Measurements from ENCODE around the gene TMEM80.

The TMEM80 gene

DNA sequence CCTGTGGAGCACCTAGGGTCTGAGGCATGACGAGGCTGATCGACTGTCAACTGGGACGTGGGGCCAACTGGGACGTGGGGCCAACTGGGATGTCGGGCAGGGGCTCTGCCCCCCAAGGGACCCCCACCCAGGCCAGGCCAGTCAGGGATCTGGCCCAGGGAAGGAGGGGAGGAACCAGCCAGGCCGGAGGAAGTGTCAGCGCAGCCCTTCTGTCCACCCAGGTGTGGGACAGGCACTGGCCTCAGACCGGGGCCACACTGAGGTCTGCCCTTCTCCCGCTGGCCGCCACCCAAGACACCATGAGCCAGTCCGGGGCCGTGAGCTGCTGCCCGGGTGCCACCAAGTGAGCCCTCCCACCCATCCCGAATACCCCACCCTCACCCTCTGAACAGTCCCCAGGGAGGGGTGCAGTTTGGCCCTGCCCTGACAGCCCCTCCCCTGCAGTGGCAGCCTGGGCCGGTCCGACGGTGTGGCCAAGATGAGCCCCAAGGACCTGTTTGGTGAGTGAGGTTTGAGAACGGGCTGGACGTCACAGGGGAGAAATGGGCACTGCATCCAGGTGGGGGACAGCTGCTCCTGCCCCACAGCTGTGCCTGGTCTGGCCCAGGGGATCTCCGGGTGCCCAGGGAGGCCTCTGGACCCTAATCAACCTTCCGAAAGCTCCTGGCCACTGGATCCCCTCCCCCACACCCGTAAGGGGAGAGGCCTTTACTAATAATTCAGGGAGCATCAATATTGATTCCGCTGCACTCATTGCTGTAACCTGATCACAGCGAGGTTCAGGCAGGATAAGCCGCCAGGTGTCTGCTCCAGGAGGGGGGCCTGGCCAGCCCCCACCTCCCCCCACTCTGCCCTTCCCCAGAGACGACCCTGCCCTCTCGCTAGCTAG lies 13.7 kb downstream of the TMEM80 start:
- no peak for ATAC-seq (ENCODE audit: low read depth)
- H3K4me1 Mint-ChIP-seq, result peaks cover 19% of the 10 kb centered on the region
- peaks cover 23% of the 10 kb centered on the region for H3K27me3 Mint-ChIP-seq
- H3K36me3 Mint-ChIP-seq, result no peaks in the 10 kb centered on the region
- no peak overlapping the region for H3K4me3 Mint-ChIP-seq
- H3K27ac Mint-ChIP-seq, result no peak overlapping the region
- H3K9me3 Mint-ChIP-seq, result no peaks in the 10 kb centered on the region
- DNase-seq (ENCODE audit: low spot score in 2 of 2), result no peak

GRCh38 chr11:714436-714835 lies 18.8 kb downstream of the TMEM80 start:
- ATAC-seq (ENCODE audit: low read depth) (no peak), DNase-seq (ENCODE audit: low spot score in 2 of 2) (no peak)
- peaks cover 3% of the 10 kb centered on the region for H3K36me3 Mint-ChIP-seq
- no peak overlapping the region for H3K4me3 Mint-ChIP-seq
- H3K4me1 Mint-ChIP-seq, result peaks cover 9% of the 10 kb centered on the region
- H3K27me3 Mint-ChIP-seq, result peaks cover 23% of the 10 kb centered on the region
- peaks cover 5% of the 10 kb centered on the region for H3K9me3 Mint-ChIP-seq
- no peak overlapping the region for H3K27ac Mint-ChIP-seq

DNA sequence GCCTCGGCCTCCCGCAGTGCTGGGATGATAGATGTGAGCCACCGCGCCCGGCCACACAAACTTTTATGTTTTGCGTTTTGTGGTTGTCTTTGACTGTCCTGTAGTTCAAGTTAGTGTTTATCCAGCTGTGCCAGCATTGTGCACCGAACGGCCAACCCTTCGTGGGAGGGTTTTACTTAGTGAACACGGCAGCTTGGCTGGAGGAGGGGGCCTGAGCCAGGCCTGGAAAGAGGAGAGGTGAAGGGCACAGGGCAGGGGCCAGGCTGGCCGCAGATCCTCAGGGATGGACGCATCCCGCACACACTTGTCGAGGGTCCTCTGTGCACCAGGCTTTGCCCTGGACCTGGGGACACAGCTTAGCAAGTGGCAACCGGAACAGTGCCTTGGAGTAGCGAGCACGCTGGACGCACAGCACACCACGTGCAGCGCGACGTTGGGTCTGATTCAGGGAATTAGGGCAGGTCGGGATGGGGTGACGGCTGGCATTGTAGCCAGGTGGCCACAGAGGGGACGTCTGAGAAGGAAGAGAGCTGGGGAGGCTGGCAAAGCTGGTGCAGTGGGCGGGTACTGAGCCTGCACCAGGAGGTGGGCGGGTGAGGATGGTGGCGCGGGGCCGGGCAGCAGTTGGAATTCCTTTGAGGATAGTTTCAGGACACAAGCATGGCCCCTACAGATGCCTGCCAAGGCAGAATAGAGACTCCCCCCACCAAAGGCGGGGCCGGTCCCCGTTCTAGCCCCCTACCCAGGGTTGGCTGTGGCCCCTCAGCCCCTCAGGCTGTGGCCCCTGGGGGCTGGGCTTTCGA lies 23.8 kb downstream of the TMEM80 start:
- peaks cover 11% of the 10 kb centered on the region for H3K27me3 Mint-ChIP-seq
- peaks cover 11% of the 10 kb centered on the region for H3K4me1 Mint-ChIP-seq
- H3K27ac Mint-ChIP-seq, result no peak overlapping the region
- DNase-seq (ENCODE audit: low spot score in 2 of 2) (peak in 1 of 2 donors; percentile 15), ATAC-seq (ENCODE audit: low read depth) (no peak)
- H3K36me3 Mint-ChIP-seq, result peaks cover 3% of the 10 kb centered on the region
- H3K9me3 Mint-ChIP-seq, result peaks cover 5% of the 10 kb centered on the region
- H3K4me3 Mint-ChIP-seq, result peak overlapping the region; percentile 56

DNA sequence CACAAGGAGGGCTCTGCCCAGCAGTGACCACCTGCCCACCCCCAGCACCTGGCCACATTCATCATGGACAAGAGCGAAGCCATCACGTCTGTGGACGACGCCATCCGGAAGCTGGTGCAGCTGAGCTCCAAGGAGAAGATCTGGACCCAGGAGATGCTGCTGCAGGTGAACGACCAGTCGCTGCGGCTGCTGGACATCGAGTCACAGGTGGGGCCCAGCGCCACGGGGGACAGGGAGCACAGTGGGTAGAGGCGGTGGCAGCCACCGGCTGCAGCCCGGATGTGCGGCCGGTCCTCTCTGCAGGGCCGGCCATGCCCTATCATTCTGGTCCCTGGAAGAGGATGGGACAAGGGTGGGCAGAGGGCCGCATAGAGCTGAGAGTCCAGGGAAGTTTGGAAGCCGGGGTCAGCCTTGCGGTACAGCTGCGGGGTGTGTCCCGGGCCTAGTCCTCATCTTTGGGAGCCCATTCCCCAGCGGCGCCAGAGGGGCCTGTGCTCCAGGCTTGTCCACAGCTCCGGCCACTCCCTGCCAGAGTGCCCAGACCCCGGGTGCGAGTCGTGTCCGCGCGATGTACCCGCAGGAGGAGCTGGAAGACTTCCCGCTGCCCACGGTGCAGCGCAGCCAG lies 24.5 kb downstream of the TMEM80 start:
- Mint-ChIP-seq H3K4me1 (peaks cover 11% of the 10 kb centered on the region), H3K27me3 (peaks cover 9% of the 10 kb centered on the region), H3K27ac (no peak overlapping the region), H3K4me3 (peak overlapping the region; percentile 37), H3K9me3 (peaks cover 2% of the 10 kb centered on the region), H3K36me3 (no peaks in the 10 kb centered on the region)
- ATAC-seq (ENCODE audit: low read depth) (no peak), DNase-seq (ENCODE audit: low spot score in 2 of 2) (peak in 1 of 2 donors; percentile 15)

DNA sequence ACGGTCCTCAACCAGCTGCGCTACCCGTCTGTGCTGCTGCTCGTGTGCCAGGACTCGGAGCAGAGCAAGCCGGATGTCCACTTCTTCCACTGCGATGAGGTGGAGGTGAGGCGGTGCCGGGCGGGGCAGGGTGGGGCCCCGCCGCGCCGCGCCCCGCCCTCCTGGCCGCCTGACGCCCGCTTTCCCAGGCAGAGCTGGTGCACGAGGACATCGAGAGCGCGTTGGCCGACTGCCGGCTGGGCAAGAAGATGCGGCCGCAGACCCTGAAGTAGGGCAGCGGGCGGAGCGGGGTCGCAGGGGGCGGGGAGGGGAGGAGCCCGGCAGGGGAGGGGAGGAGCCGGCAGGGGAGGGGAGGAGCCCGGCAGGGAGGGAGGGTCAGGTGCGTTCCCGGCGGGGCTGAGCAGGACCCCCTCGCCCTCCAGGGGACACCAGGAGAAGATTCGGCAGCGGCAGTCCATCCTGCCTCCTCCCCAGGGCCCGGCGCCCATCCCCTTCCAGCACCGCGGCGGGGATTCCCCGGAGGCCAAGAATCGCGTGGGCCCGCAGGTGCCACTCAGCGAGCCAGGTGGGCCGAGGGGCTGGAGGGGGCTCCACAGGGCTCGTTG lies 25.1 kb downstream of the TMEM80 start:
- H3K9me3 Mint-ChIP-seq, result no peaks in the 10 kb centered on the region
- H3K27me3 Mint-ChIP-seq, result peaks cover 6% of the 10 kb centered on the region
- H3K4me1 Mint-ChIP-seq, result peaks cover 13% of the 10 kb centered on the region
- no peak for ATAC-seq (ENCODE audit: low read depth)
- peak overlapping the region; percentile 83 for H3K4me3 Mint-ChIP-seq
- no peaks in the 10 kb centered on the region for H3K36me3 Mint-ChIP-seq
- peak in 1 of 2 donors; percentile 76 for DNase-seq (ENCODE audit: low spot score in 2 of 2)
- H3K27ac Mint-ChIP-seq, result no peak overlapping the region

- Mint-ChIP-seq H3K9me3 (no peaks in the 10 kb centered on the region), H3K4me3 (peak overlapping the region; percentile 83), H3K4me1 (peaks cover 13% of the 10 kb centered on the region), H3K27ac (no peak overlapping the region), H3K36me3 (no peaks in the 10 kb centered on the region), H3K27me3 (peaks cover 6% of the 10 kb centered on the region)
- DNase-seq (ENCODE audit: low spot score in 2 of 2) (peak; percentile 55 to 56), ATAC-seq (ENCODE audit: low read depth) (peak; percentile 62)
Observed at GRCh38 chr11:721247-721740, 25.7 kb downstream of the TMEM80 start.

DNA sequence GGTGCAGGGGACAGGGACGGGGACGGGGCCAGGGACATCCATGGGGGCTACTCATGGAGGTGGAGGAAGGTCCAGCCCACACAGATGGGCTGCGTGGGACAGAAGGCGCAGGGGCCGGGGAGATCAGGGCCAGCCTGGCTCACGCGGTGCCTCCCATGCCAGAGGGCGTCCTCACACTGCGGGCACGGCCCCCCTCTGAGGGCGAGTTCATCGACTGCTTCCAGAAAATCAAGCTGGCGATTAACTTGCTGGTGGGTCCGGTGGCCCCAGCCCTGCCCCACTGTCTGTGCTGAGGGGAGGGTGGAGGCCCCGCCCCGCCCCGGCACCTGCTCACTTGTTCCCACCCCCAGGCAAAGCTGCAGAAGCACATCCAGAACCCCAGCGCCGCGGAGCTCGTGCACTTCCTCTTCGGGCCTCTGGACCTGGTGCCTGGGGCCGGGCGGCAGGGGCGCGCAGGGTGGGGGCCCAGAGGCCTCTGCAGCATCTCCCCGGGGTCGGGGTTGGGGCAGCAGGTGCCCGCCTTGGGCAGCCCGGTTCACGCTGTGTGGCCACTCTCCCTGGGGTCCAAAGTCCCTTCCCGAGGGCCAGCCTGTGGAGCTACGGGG lies 26.2 kb downstream of the TMEM80 start:
- DNase-seq (ENCODE audit: low spot score in 2 of 2) (peak; percentile 72 to 73), ATAC-seq (ENCODE audit: low read depth) (peak; percentile 87)
- Mint-ChIP-seq H3K4me3 (peak overlapping the region; percentile 83), H3K36me3 (no peaks in the 10 kb centered on the region), H3K27ac (no peak overlapping the region), H3K9me3 (no peaks in the 10 kb centered on the region), H3K4me1 (peaks cover 16% of the 10 kb centered on the region), H3K27me3 (peaks cover 6% of the 10 kb centered on the region)

DNA sequence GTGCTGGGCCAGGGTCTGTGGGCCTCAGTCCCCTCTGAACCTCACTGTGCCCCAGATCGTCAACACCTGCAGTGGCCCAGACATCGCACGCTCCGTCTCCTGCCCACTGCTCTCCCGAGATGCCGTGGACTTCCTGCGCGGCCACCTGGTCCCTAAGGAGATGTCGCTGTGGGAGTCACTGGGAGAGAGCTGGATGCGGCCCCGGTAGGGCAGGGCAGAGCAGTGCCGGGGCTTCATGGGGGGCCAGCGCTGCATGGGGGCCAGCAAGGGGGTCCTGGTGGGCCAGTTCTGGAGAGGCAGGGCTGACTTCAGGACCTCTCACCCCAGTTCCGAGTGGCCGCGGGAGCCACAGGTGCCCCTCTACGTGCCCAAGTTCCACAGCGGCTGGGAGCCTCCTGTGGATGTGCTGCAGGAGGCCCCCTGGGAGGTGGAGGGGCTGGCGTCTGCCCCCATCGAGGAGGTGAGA lies 26.8 kb downstream of the TMEM80 start:
- H3K9me3 Mint-ChIP-seq, result no peaks in the 10 kb centered on the region
- peaks cover 6% of the 10 kb centered on the region for H3K27me3 Mint-ChIP-seq
- ATAC-seq (ENCODE audit: low read depth), result no peak
- no peak overlapping the region for H3K27ac Mint-ChIP-seq
- H3K4me3 Mint-ChIP-seq, result peak overlapping the region; percentile 83
- H3K36me3 Mint-ChIP-seq, result no peaks in the 10 kb centered on the region
- no peak for DNase-seq (ENCODE audit: low spot score in 2 of 2)
- peaks cover 16% of the 10 kb centered on the region for H3K4me1 Mint-ChIP-seq

DNA sequence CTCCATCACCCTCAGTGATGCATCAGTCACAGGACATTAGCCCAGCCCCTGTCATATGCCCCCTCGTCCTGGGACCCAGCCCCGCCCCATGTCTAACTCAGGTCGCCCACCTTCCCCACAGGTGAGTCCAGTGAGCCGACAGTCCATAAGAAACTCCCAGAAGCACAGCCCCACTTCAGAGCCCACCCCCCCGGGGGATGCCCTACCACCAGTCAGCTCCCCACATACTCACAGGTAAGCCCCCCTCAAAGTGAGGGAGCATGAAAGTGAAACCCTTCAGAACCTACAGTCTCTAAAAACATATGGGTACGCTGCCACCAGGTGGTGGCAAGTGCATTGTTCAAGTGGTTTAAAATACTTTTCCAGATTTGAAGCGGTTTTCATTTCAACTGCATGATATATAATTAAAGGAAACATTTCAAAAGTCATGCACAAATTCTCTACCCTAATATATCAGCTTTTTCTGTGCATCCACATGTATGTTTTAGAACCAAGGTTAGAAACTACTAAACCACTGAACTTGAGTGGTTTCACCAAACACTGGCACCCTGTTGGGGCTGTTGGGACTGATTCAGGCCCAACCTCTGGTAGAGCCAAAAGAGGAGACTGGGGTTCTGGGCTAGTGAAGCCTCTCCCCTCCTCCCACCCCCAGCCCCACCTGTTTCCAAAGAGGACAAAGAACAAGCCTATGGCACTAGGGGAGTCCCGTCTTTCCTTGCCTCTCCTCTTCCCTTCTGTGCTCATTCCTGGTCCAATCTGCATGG lies 27.7 kb downstream of the TMEM80 start:
- no peaks in the 10 kb centered on the region for H3K9me3 Mint-ChIP-seq
- peak overlapping the region; percentile 84 for H3K4me3 Mint-ChIP-seq
- peaks cover 16% of the 10 kb centered on the region for H3K4me1 Mint-ChIP-seq
- ATAC-seq (ENCODE audit: low read depth) (peak; percentile 25), DNase-seq (ENCODE audit: low spot score in 2 of 2) (peak; percentile 47 to 64)
- no peak overlapping the region for H3K27ac Mint-ChIP-seq
- no peaks in the 10 kb centered on the region for H3K36me3 Mint-ChIP-seq
- peaks cover 6% of the 10 kb centered on the region for H3K27me3 Mint-ChIP-seq

GRCh38 chr11:724049-724777 lies 28.6 kb downstream of the TMEM80 start:
- H3K9me3 Mint-ChIP-seq, result no peaks in the 10 kb centered on the region
- peaks cover 5% of the 10 kb centered on the region for H3K27me3 Mint-ChIP-seq
- H3K36me3 Mint-ChIP-seq, result no peaks in the 10 kb centered on the region
- H3K4me3 Mint-ChIP-seq, result peak overlapping the region; percentile 29
- H3K4me1 Mint-ChIP-seq, result peaks cover 16% of the 10 kb centered on the region
- no peak for DNase-seq (ENCODE audit: low spot score in 2 of 2)
- ATAC-seq (ENCODE audit: low read depth), result no peak
- no peak overlapping the region for H3K27ac Mint-ChIP-seq

GRCh38 chr11:724778-725386 lies 29.3 kb downstream of the TMEM80 start:
- Mint-ChIP-seq H3K4me1 (peaks cover 14% of the 10 kb centered on the region), H3K4me3 (peak overlapping the region; percentile 81), H3K27ac (no peak overlapping the region), H3K27me3 (peaks cover 4% of the 10 kb centered on the region), H3K36me3 (no peaks in the 10 kb centered on the region), H3K9me3 (no peaks in the 10 kb centered on the region)
- DNase-seq (ENCODE audit: low spot score in 2 of 2) (peak in 1 of 2 donors; percentile 22), ATAC-seq (ENCODE audit: low read depth) (no peak)
